ENCODE data around the gene LRRC4C.

LRRC4C gene

DNA sequence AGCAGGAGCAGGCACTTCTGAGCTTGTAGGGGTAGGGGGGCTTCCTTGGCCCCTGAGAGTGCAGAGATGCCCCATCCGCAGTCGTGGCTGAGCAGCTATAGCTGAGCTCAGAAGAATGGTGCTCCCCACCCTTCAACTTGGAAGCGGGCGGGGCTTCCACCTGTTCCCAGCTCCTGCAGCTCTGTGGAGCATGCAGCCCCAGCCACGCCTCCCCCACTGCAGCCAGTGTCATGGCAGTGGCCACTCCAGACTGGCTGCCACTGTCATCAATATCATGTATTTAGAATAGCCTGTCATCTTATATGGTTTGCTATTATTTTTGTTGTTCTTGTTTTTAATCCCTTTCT, 213.1 kb downstream of the LRRC4C start:
- no peak for DNase-seq

GRCh38 chr11:41245704-41246398, 213.6 kb downstream of the LRRC4C start:
- no peak for DNase-seq

DNA sequence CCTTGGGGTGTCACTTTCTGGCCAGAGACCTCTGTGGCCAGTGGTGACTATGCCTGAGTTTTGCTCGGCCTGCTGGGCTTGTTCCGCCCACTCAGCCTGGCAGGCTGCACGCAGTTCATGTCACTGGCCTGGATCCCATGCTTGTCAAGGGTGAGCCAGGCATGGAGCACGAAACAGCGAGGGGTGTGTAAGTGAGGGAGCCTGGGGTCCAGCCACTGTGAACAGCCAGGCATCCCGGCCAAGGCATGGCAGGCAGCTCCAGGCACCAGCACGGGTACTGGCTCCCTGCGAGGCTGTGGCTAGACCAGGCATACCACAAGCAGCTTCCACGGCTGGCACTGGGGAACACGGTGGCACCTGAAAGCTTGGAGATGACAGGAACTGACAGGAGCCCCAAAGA, 214.3 kb downstream of the LRRC4C start:
- no peak for DNase-seq

GRCh38 chr11:41237382-41237781, 222.1 kb downstream of the LRRC4C start:
- DNase-seq, result no peak

GRCh38 chr11:41235668-41236067, 223.8 kb downstream of the LRRC4C start:
- no peak for DNase-seq

DNA sequence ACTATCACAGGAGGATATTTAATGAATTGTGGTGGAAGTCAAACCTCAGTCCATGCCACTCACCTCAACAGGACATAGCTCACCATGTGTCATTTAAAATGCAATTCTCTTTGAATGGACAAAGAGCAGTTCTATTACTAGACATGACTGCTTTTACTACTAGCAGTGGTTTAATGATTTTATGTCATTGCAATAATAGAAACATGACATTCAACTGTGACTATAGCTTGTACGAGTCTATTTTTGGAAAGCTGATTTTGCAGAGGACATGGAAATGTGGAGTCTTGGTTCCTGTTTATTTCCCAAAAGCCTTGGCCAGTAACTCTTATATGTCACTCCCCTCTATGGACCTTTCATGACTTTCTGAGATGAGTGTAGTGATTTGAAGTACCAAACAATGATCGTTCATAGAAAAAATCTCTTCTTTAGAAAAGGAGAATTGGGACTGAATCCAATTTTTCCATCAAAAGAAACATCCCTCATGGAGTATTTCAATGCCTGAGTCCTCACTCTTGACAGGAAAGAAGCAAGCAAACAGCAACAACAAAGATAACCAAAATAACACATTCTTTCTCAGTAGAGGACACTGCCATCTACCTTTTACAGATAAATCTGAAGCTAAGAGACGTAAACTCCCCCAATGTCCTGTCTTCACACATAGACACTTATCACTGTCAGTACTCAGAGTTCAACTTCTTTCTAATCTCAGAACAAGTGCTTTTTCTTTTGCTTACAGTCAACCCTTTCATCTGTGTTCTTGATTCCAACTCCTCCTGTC, 233.4 kb downstream of the LRRC4C start:
- DNase-seq, result no peak

DNA sequence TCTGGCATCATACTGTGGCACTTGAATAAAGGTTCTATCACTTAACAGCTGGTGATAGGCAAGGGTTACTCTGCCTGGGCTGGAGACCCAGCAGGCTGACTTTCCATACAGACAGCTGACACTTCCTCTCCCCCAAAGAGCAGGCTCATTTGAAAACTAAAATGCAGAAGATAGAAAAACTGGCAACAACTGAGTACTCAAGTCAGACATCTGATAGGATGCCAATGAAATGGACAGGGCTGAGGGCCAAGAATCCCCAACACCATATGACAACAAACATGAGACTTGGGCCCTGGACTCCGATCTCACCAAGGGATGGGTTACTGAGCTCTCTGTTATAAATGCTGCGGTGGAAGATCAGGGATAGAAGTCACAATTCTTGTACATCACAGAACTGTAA, 237.2 kb downstream of the LRRC4C start:
- DNase-seq, result no peak

DNA sequence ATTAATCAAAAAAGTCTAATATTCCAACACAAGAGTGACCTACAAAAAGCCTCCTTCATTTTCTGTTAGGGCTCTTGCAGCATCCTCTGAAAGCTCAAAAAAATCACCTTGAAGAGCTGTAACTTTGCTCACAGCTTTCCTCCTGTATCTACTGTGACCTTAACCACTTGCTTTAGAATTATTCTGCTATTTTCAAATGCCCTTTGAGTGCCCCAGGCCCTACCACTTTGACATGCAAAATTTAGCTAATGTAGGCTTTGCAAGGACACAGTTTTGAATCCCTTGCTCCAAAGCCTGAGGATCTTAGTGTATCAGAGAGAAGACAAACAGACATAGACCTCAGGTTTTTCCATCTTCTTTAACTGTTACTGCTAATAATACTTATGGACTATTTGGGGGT, 253.1 kb downstream of the LRRC4C start:
- no peak for DNase-seq

DNA sequence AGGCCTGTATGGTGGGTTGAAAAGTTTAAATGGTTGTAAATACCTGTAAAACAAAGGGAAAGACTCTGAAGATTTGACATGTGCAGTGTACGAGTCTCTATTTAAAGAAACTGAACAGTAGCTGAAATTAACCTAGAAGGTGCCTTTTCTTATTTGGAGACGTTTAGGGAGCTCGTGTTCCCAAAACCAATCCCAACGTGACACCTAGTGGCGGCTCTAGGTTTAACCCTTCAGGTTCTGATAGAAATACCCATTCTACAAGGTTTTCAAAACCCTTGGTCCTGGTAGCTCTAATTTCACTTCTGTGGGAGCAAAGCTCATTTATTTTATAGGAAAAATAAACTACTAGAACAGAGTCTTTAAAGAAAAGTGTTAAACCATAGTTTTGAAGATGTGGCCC, 258.3 kb downstream of the LRRC4C start:
- no peak for DNase-seq

DNA sequence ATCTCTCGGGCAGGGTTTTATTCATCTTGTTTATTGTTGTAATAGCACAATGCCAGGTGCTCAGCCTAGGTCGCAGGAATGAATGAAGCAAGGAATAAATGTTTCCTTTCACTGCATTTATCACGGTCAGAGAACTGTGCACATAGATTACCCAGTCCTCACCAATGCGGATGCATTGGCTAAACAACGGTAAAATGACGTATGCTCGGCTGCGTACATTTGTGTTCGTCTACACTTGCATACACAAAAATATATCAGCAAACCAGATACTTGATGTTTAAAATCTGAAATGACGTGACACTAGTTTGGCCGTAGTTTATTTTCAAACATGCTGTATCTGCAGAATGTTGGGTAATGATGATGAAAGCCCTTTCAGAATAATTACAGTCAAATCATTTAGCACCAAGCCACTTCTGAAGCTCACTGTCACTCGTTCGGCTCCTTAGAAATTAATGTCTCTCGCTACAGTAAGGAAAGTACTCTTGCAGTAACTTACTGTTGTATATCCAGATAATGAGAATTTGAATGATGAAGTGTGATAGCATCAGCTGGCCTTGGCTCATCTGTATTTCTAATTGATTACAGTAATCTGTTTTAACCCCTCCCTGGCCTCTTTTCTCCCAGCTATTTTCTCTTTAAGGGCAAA, 268.9 kb downstream of the LRRC4C start:
- no peak for DNase-seq

DNA sequence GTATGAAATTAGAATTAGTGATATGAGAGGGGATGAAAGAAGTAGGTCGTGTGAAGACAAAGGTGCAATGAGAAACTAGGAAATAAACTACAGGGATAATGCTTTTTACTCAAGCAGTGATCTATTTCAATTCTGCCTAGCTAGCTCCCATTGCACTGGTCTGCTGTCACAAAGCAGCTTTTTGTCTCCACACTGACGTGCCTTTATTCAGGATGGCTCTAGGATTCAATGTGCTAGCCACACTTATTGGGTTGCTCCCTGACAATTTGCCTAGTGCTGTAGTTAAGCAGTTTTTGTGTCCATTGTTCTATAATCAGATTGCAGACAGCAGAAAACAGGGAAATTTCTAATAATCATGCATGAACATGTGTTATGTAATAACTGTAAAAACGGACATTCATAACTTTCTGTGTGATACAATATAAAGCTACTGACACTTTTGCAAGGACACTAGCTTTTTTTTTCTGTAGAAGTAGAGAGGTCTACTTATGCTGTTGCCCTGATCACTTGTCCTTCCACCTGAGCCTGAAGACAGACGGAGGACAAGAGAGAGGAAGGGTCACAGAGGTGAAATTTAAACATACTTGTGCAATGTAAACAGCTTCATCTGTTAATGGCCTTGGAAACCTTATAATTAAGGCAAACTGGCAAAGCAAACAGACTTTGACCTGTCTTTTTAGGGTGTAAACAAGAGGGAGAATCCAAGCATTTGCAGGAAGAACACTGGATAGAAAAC, 269.6 kb downstream of the LRRC4C start:
- no peak for DNase-seq

- DNase-seq, result no peak
Observed at GRCh38 chr11:41177791-41178190, 281.7 kb downstream of the LRRC4C start.

- DNase-seq, result no peak
Observed at GRCh38 chr11:41175304-41175972, 284.0 kb downstream of the LRRC4C start.

GRCh38 chr11:41146326-41146725, 313.1 kb downstream of the LRRC4C start:
- DNase-seq, result no peak

DNA sequence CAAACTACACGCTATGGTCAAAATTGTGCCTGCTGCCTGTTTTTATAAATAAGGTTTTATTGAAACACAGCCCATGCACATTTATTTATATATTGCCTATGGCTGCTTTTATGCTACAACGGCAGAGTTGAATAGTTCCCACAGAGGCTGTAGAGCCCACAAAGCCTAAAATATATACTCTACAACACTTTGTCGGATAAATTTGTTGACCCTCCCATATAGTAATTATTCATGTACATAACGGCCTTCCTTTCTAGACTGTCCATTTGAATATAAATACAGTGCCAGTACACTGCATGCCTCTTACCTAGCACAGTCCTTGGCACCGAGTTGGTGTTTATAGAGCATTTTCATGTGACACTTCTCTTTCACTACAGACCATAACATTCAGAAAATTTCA, 314.0 kb downstream of the LRRC4C start:
- no peak for DNase-seq

DNA sequence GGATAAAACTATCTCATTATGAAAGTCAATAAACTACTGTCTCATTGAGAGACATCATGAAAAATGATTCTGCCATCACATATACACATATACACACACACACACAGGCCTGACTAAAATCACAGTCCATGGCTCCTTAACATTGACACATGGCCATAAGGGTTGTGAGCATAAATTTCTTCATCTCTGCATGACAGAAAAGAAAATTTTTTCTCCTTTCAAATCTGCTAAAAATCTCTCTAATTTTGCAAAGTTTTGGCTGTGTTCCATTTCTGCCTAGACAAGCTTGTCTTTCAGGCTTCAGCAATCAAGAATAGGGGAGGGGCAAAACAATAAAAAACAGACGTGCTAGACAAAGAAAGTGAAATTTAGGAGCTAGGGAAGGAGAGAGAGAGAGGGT, 324.5 kb downstream of the LRRC4C start:
- DNase-seq, result no peak

- DNase-seq, result no peak
Observed at GRCh38 chr11:41133023-41133422, 326.4 kb downstream of the LRRC4C start.

- no peak for DNase-seq
Observed at GRCh38 chr11:41121600-41121999, 337.9 kb downstream of the LRRC4C start.

DNA sequence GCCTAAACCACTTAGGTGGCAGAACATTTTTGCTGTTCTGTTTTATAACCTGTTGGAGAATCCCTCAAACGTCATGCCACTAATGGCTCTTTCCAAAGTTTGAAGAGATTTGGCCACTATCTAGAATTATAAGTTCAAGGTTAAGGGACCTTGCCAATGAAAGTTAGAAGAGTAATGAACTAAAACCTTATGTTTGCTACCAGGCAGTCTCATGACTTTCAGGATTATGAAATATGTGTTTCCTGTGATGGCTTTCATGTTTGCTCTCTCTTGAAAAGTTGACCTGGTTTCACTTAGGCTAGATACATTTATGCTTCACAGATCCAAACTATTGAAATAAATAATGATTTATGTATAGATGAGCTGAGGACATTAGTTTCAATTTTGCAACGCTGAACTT, 340.0 kb downstream of the LRRC4C start:
- no peak for DNase-seq

GRCh38 chr11:41118521-41118920, 340.9 kb downstream of the LRRC4C start:
- no peak for DNase-seq

DNA sequence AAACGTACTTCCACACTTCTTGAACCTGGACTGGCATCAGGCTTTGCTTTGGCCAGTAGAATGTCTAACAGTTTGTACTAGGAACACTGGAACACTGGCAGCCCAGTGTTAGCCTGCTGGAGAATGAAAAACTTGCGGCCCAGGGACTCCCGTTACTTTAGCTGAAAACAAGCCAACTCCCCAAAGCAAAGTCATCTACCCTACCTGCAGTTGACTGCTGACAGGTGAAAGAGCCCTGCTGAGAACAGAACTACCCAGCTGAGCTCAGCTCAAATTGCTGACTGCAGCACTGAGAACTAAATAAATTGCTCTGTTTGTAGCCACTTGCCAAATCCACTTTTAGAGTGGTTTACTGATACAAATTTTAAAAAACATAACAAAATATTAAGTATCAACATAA, 342.5 kb downstream of the LRRC4C start:
- no peak for DNase-seq

- DNase-seq, result no peak
Observed at GRCh38 chr11:41115066-41115465, 344.4 kb downstream of the LRRC4C start.

DNA sequence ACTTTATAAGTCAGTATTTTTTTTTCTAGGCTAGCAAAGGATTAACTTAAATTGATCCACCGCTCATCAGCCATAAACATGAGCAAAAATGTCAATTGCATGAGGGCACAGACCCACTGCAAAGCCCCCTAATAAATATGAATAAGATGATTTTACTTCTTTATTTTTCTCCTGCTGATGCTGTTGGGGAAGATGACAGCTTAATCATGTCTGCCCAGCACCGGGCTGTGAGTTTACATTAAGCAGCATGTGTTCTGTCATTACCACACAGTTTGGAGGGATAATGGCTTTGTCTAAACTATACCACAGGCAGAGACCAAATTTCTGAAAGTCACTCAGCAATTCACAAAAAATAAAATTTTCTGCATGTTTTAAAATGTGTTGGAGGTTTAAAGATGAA, 346.3 kb downstream of the LRRC4C start:
- no peak for DNase-seq
